HG03565 (cell line): ENCODE measurements around the gene MNDA.

ENCODE experiments used
- ATAC-seq: cut with Tn5 transposase; IDR thresholded peaks from one replicate; pipeline ENCODE4 v1.9.1; 2021; ENCODE audit warnings: mild to moderate bottlenecking, moderate library complexity; ENCODE audit not compliant: unreplicated experiment

The MNDA gene

DNA sequence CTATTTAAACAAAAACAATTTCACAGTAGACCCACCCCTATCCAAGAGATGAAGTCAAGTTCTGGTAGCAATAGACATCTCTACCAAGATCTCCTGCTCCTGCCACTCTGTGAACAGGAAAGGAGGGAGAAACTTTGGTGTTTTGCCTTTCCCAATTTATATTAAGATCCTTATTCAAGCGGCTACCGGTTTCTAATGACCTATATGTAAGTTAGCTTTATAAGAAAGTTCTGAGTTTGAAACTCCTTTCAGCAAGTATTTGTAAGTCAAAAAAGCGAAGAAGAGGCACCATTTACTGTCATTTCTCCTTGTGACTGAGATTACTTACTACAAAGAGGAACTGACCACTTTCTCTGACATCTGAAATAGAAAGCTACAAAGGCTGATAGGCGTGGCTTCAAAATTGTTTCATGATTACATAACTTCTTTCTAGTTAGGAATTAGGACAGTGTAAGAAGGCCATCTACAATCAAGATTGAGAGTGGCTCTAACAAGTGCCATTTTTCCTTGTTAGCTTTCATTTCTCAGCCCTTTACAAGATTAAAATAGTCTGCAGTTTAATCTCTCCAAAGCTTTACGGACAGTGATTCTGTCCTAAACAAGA is at the start of gene MNDA:
TSS of gene MNDA (plus strand) at position 448 of the 604 bp plus-strand sequence. CDS start 10,803 bp downstream, outside the sequence.
- ATAC-seq: peak; percentile 92

DNA sequence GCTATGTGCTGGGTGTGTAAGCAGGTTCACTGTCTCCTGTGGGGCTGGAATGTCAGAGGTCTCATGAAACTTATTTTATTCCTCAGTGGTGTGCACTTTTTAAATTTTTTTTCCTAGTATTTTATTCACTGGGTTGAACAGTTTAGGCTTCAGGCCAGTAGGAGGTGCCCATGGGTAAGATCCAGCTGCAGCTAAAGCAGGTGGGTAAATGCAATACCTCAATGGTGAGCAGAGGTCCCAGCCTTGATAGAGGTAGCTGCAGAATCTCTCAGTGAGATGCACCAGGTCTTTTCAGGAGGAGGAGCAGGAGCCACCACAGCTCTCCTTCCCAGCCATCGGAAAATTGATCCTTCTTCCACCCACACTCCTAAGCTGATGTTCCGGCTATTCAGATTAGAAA is 37.5 kb upstream of the MNDA start:
- no peak for ATAC-seq

DNA sequence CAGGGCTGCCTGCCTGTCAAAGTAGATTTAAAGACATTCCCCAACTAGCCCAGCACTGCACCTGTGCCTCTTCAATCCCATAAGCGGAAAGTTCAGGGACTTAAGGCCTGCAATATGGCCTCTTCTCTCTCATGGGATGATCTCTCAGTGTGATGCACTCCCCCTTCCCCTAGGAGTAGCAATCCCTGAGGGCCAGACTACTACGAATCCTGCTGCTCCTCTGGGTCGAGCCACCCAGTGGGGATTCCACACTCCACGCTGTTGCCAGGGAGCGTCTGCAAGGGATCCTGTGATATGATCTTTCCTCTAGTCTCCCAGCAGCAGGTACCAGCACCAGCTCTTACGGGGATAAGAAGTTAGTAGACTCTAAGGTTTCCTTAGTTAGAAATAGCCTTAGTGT is 36.9 kb upstream of the MNDA start:
- no peak for ATAC-seq

DNA sequence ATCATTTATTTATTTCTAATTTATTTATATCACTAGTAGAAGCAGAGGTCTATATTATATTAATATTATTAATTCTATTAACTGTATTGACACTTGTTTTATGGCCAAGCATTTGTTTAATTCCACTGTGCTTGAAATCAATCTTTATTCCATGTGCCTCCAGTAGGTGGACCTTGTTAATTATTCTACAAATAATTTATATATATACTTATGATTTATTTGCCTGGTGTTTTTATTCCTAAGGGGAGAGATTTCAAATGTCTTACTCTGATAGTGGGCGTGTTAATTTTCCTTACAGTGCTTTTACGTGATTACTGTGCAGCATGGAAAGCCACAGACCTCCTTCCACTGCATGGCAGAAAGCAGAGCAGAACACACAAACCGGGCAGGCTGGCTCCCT is 32.6 kb upstream of the MNDA start:
- no peak for ATAC-seq

DNA sequence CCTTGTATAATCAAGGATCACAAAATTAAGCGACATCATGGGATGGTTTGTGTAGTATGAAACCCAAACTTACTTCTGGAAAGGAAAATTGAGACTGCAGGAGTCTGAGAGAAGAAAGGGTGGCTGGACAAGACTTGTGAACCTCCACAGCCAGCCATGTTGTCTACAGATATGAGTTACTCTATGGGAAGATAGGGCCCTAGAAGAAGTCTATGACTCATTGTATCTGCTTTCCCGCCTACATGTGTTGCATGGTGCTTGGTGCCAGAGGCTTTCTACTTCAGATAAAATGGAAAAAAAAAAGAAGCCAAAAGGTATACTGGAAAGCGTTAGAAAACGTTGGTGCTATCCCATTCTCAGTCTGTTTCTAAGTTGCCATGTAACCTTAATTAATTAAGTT is 31.5 kb upstream of the MNDA start:
- ATAC-seq: no peak

DNA sequence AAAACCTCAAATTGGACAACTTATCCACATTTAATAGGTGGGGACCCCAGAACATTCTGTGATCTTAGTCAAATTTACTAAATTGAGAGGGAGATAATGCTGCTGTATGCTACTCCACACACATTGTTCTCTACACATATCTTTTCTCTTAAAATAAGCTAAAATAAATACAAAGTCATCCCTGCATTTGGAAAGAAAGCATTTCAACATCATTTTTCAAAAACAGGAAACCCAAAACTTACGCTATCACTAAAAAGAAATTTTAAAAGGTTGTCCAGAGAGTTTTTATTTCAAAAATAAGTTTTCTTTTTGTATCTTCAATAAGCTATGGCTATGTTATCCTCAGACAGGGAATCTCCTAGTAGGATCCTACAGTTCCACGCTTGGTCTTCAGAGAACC is 30.6 kb upstream of the MNDA start:
- ATAC-seq: no peak

DNA sequence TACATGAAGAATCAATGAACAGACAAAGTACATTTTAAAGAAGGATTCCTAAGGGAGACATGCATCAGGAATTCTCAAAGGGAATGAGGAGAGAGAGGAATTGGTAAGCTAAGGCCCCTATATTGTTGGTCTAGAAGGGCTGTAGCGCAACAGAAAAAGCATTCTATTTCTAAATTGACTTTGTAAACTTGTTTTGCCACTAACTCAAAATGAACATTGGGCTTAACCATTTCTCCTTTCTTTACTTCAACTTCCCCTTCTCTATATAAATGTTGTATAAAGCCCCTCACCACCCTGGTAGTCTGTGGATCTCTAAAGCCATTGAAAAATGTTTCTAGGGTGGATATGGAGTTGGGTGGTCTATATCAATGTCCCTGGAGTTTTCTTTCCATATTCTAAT is 29.8 kb upstream of the MNDA start:
- ATAC-seq: no peak

DNA sequence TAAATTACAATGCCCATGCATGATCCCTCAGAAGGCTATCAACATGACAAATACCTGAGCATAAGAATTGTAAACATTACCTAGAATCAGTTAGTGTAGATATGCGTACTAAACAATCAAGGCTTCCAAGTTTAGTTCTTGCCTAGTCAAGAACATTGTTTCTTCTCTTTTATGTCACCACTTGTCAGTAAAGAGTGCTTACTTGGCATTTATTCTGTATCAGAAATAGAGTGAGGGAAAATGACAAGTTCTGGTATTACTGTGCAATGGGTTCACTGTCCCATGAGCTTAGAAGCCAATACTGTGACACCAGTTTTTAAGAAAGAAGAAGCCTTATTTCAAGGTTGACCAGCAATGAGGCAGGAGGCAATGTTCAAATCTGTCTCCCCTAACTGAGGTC is 27.5 kb upstream of the MNDA start:
- ATAC-seq: no peak

DNA sequence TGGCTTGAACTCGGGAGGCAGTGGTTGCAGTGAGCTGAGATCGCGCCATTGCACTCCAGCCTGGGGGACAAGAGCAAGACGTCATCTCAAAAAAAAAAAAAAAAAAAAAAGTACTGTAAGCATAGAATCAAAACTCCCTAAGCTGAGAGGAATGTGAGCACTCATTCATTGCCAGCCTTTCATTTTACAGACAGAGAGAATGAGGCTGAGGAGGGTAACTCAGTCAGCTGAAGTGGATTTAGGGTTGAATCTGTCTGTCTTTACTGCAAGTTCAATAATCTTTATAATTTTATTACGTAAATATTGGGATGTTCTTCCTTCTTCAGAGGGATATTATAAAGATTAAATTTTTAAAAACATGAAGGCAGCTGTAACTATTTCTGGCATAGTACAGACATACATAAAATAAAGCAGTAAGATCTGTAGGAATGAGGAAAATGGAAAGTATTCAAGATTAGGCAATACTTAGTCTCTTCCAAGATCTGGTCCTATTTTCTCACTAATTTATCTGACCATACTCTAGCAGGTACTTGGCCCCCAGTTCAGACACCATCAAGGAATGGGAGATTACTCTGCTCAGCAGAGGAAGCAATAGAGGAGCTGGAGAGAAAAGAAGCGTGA is 24.1 kb upstream of the MNDA start:
- no peak for ATAC-seq

DNA sequence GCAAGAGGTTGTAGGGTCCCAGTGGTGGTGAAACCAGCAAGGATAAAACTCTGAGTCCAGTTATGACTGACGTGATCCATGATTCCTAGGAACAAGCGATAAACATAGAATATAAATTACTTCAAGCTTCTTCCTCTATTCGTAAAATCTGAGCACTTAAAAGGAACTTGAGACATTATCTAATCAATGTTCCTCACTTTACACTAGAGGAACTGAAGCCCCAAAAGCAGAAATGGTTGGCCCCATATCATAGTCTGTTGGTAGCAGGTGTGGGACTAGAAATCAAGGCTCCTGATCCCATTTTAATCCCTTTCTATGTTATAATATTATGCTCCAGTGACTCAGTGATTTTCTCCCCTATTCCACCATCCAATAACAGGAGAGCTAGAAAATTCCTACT is 21.9 kb upstream of the MNDA start:
- no peak for ATAC-seq

DNA sequence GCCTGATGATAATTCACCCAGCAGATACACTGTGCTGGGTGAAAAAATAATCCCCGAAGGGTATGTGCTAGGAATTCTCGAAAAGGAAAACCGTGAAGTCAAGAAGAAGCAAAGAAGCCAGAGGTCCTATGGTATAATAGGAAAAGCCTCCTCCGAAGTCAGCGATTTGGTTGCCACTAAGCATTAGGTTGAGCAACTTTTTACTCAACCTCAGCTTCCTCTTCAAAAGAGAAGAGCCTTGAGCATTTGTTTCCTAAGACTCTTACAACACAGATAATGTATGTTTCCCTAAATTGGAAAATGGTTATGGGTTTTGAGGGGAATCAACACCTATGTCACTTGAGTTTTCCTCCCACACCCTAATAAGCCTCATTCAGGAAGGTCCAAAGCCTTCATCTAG is 21.3 kb upstream of the MNDA start:
- no peak for ATAC-seq

DNA sequence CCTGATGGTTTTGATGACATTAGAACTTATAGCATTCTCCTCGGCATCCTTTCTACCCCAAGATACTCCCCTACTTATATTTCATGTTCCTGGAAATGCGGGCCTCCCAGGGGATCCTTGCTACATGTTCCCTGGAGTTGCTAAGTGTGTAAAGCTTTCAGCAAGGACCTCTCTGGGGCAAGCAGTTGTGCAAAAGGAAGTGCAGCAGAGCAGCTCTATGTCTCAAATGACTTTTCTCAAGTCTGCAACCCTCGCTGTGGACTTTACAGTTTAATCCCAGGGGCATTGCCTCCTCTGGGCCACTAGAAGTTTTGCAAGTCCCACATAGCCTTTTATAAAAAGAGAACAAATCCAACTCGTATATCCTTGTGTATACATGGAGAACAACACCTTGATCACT is 20.8 kb upstream of the MNDA start:
- no peak for ATAC-seq

DNA sequence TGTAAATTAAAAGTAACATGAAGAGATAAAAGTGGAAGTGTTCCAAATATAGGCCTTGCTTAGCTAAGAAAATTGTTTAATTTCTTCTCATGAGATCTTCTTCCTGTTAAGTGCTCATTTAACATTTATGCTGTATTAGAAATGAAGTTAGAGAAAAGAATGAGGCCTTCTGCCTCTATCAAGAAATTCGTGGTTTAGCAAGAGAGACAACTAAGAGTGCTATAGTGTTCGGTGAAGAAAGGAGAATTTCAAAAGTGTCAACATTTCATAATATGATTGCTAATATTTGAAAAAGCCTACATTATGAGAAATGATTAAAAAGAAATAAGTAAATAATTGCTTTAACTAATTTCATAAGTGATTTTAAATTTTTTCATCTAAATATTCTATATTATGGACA is 18.8 kb upstream of the MNDA start:
- ATAC-seq: no peak

DNA sequence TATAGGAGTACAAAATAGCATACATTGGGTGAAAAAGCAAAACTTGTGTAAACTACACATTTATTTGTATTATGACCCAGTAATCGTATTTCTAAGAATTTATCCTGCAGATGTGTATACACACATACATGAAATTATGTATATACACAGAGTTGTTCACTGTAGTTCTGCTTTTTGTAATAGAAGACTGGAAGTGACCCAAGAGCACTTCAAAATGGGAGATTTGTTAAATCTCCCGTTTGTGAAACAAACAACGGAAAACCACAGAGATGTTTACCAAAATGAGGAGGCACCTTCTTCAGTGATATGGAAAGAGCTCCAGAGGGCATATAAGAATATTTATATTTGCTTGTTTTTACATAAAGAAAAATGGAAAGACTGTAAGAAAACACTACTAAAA is 18.0 kb upstream of the MNDA start:
- no peak for ATAC-seq

DNA sequence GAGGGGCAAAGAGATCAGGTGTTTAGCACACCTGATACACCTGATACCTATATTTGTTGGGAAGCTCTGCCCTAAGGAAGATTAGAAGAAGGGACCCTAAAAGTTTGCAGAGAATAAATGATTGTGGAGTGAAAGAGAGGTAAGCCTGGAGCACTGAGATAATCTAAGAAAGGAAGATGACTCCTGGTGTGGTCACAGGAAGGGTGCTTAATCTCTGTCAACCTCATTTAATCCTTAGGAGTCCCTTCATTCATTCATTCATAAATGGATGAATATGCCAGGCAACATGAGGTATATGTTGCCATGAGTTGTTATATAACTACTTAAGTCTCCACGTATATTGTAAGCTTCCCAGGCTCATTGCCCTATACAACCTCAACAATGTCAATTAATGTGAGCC is 16.2 kb upstream of the MNDA start:
- ATAC-seq: no peak

DNA sequence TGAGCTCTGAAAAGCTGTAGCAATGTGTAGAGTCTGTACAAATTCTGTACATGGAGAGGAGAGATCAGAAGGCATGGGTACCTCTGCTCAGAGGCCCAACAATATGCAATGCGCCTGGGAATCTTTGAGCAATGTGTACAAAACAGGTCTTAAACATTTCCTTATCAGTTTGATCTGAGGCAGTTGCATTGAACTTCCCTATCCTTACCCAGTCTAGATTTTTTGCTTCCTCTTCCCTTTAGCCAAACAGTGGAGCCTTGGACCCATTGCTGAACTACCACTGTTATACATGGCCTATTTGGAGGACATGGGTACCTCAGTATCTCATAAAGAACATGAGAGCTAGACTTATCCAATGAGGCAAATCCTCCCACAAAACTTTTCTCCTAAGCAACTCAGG is 12.6 kb upstream of the MNDA start:
- no peak for ATAC-seq

DNA sequence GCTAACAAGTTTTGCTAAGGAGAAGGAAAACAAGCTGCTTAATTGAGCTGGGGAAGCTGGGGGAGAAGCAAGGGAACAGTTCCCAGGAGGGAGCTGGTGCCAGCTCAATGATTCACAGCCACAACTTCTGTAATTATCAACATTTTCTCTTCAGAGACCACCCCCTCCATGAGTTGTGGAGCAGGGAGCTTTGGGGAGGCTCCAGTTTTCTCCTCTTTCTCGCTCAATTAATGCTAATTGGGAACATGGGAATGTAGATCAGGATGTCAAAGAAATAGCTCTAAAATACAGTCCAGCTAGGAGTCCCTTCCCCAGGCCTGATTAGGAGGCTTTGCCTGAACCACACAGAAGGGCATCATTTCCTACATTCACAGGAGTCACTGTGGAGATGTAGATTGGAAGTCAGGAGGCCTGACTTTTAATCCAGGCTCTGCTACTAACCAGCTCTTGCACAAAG is 12.1 kb upstream of the MNDA start:
- no peak for ATAC-seq

DNA sequence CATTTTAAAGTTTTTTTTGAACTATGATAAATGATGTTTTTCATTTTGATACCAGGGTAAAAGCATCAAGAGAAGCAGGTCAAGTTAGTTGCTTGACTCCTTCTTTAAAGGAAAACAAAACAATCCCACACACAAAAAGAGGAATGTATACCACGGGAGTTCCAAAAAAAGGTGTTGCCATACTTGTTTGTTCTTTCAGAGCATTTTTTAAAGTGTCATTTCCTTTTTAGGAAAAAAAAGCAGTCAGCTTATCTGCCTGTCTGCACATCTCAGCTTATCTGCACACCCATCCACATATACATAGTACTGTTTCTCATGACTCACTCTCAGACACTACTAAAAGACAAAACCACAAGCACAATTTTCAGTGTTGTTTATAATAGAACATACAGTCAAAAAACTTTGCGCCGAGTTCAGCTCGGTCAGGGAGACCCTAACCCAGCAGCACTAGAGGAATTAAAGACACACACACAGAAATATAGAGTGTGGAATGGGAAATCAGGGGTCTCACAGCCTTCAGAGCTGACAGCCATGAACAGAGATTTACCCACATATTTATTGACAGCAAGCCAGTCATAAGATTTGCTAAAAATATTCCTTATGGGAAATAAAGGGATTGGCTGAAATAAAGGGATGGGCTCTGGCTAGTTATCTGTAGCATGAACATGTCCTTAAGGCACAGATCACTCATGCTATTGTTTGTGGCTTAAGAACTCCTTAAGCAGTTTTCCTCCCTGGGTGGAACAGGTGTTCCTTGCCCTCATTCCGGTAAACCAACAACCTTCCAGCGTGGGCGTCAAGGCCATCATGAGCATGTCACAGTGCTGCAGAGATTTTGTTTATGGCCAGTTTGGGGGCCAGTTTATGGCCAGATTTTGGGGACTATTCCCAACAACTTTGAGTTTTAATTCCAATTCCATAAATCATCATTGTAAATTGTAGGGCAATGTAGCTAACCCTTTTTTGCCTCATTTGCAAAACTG is 11.4 kb upstream of the MNDA start:
- peak; percentile 94 for ATAC-seq

DNA sequence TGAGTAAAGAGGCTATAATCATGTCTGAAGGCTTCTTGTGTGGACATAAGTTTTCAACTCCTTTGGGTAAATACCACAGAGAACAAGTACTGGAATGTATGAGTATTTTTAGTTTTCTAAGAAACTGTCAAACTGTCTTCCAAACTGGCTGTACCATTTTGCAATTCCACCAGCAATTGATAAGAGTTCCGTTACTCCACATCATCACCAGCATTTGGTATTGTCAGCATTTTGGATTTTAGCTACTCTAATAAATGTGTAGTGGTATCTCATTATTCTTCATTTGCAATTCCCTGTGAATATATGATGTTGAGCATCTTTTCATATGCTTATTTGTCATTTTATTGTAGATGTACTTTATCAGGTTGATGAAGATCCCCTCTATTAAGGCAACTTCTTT is 9.4 kb upstream of the MNDA start:
- ATAC-seq: no peak

DNA sequence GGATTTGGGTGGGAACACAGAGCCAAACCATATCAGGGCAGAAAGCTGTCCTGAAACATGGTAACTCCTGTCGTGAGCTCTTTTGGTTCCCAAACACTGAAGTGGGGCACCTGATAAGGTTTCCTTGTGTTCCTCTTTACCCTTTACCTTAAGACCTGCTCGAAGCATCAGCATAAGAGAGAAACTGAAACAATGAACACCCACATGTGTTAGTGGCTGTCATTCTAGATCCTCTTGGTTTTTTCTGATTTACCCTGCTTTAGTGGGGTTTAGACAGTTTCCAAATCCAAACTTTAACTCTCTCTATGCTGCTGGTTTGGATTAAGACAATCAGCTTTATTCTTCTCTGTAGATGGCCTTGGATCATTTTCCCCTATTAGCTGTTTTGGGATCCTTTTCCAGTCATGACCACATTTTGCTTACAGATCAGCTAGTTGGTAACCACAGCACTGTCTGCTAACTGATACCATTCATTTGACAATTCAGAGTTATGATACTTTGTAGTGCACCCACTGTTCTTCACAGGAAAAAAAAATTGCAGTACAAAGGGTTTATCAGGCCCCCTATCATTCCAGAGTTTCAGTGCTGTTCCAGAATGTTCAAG is 975 bp upstream of the MNDA start:
- ATAC-seq: peak; percentile 45

DNA sequence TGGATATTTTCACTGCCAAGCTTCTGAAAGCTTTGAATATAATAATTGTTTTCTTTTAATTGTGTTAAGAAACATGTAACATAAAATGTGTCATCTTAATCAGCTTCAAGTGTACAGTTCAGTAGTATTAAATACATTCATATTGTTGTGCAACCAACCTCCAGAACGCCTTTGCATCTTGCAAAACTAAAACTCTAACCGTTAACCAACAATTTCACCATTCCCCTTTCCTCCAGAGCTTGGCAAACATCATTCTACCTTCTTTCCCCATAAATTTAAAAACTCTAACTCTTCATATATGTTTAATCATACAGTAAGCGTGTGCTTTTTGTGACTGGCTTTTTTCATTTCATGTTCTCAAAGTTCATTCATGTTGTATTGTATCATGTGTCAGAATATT is 2.1 kb downstream of the MNDA start:
- ATAC-seq: no peak
